Activated T-helper 1 cell treated with anti-CD3 and anti-CD28 coated beads, Interleukin-12 subunit alpha, Interleukin-12 subunit beta, Interleukin-2, Interleukin-4 antibody, amounts not matched to agents 30 ng/mL and 10 ng/mL and 1 ng/mL, durations not matched to agents 14 hours and 24 hours and 36 hours (primary cell): Measurements from ENCODE around the gene CEP112. TPM values are rescaled to one million over a fixed set of nuclear protein-coding genes. Genes with fewer than 3 reads are reported as not detected.
"Not testable (repeated sequence)": the region's sequence is repeated elsewhere in the genome, so short reads cannot be mapped to it uniquely, and the experiment has no call there.

ENCODE experiments used
- DNase-seq: peaks from one replicate; pipeline ENCODE4 v3.0.0; 2021; ENCODE audit warnings: low spot score
- H3K27ac Mint-ChIP-seq: one replicate; pipeline ENCODE4 v1.8.0; 2021; ENCODE audit warnings: mild to moderate bottlenecking, mixed read lengths
- H3K27me3 Mint-ChIP-seq: one replicate; pipeline ENCODE4 v1.8.0; 2022; ENCODE audit warnings: mild to moderate bottlenecking, moderate library complexity, mixed read lengths; ENCODE audit not compliant: insufficient read depth
- H3K36me3 Mint-ChIP-seq: one replicate; pipeline ENCODE4 v1.8.0; 2021; ENCODE audit warnings: low read depth, mixed read lengths
- H3K4me1 Mint-ChIP-seq: one replicate; pipeline ENCODE4 v1.8.0; 2021; ENCODE audit warnings: low read depth, mixed read lengths
- H3K4me3 Mint-ChIP-seq: one replicate; pipeline ENCODE4 v1.8.0; 2021; ENCODE audit warnings: mild to moderate bottlenecking, moderate library complexity, mixed read lengths
- H3K9me3 Mint-ChIP-seq: one replicate; pipeline ENCODE4 v1.8.0; 2021; ENCODE audit warnings: mixed read lengths
- intact Hi-C: fragments of 100-400 bp; cut with micrococcal nuclease; formaldehyde crosslinking; loops from one replicate; pipeline ENCODE4 v1.15.1; 2024
- total RNA-seq: library from RNA; stranded (reverse); gene quantifications from 2 replicates; pipeline ENCODE4 v1.2.3, GENCODE V29; 2022

The CEP112 gene
- total RNA-seq, 1 donor from 2014 or later = 1.7 TPM

GRCh38 chr17:66129759-66130158 is 62.2 kb downstream of the CEP112 start:
- Mint-ChIP-seq H3K9me3 (no peaks in the 10 kb centered on the region), H3K27ac (no peak overlapping the region), H3K4me3 (no peak overlapping the region), H3K36me3 (no peaks in the 10 kb centered on the region), H3K4me1 (no peaks in the 10 kb centered on the region), H3K27me3 (peaks cover 2% of the 10 kb centered on the region)
- DNase-seq = no peak
- intact Hi-C loops = no loop called here

- H3K9me3 Mint-ChIP-seq = no peaks in the 10 kb centered on the region
- H3K27me3 Mint-ChIP-seq = peaks cover 2% of the 10 kb centered on the region
- no peak for DNase-seq
- no peak overlapping the region for H3K27ac Mint-ChIP-seq
- H3K36me3 Mint-ChIP-seq = no peaks in the 10 kb centered on the region
- intact Hi-C loops = no loop called here
- H3K4me1 Mint-ChIP-seq = no peaks in the 10 kb centered on the region
- H3K4me3 Mint-ChIP-seq = no peak overlapping the region
These were observed 65.7 kb downstream of the CEP112 start for GRCh38 chr17:66126231-66126630.

- H3K27ac Mint-ChIP-seq = no peak overlapping the region
These were observed 68.8 kb downstream of the CEP112 start for GRCh38 chr17:66123163-66123562.

GRCh38 chr17:66115246-66115645 is 76.7 kb downstream of the CEP112 start:
- no peaks in the 10 kb centered on the region for H3K9me3 Mint-ChIP-seq
- no peak for DNase-seq
- no peak overlapping the region for H3K27ac Mint-ChIP-seq
- no peaks in the 10 kb centered on the region for H3K4me1 Mint-ChIP-seq
- intact Hi-C loops = no loop called here
- no peaks in the 10 kb centered on the region for H3K36me3 Mint-ChIP-seq
- no peak overlapping the region for H3K4me3 Mint-ChIP-seq
- H3K27me3 Mint-ChIP-seq = peaks cover 3% of the 10 kb centered on the region

More at GRCh38 chr17:66123163-66123562, 68.8 kb downstream of the CEP112 start:
- no peak for DNase-seq
- Mint-ChIP-seq H3K27me3 (no peaks in the 10 kb centered on the region), H3K4me1 (no peaks in the 10 kb centered on the region), H3K4me3 (no peak overlapping the region), H3K9me3 (no peaks in the 10 kb centered on the region), H3K36me3 (no peaks in the 10 kb centered on the region)
- intact Hi-C loops = no loop called here

- no peak for DNase-seq
- no peaks in the 10 kb centered on the region for H3K9me3 Mint-ChIP-seq
- H3K36me3 Mint-ChIP-seq = no peaks in the 10 kb centered on the region
- H3K4me1 Mint-ChIP-seq = no peaks in the 10 kb centered on the region
- H3K4me3 Mint-ChIP-seq = no peak overlapping the region
- peaks cover 3% of the 10 kb centered on the region for H3K27me3 Mint-ChIP-seq
- H3K27ac Mint-ChIP-seq = no peak overlapping the region
- intact Hi-C loops = no loop called here
These were observed 77.3 kb downstream of the CEP112 start for GRCh38 chr17:66114609-66115008.

GRCh38 chr17:66107731-66108130 is 84.2 kb downstream of the CEP112 start:
- no peaks in the 10 kb centered on the region for H3K4me1 Mint-ChIP-seq
- no peak overlapping the region for H3K27ac Mint-ChIP-seq
- H3K36me3 Mint-ChIP-seq = no peaks in the 10 kb centered on the region
- no peaks in the 10 kb centered on the region for H3K27me3 Mint-ChIP-seq
- no peak overlapping the region for H3K4me3 Mint-ChIP-seq
- no peaks in the 10 kb centered on the region for H3K9me3 Mint-ChIP-seq
- DNase-seq = no peak
- intact Hi-C loops = no loop called here

GRCh38 chr17:66098040-66098439 is 93.9 kb downstream of the CEP112 start:
- Mint-ChIP-seq H3K9me3 (no peaks in the 10 kb centered on the region), H3K4me3 (no peak overlapping the region), H3K27me3 (peaks cover 1% of the 10 kb centered on the region), H3K36me3 (no peaks in the 10 kb centered on the region), H3K4me1 (no peaks in the 10 kb centered on the region), H3K27ac (no peak overlapping the region)
- intact Hi-C loops = no loop called here
- DNase-seq = no peak

- Mint-ChIP-seq H3K27me3 (peaks cover 3% of the 10 kb centered on the region), H3K9me3 (no peaks in the 10 kb centered on the region), H3K4me3 (no peak overlapping the region), H3K36me3 (no peaks in the 10 kb centered on the region), H3K27ac (no peak overlapping the region), H3K4me1 (no peaks in the 10 kb centered on the region)
- no peak for DNase-seq
- intact Hi-C loops = no loop called here
These were observed 97.2 kb downstream of the CEP112 start for GRCh38 chr17:66094727-66095126.

GRCh38 chr17:66091445-66092080 is 100.4 kb downstream of the CEP112 start:
- peaks cover 4% of the 10 kb centered on the region for H3K27me3 Mint-ChIP-seq
- no peaks in the 10 kb centered on the region for H3K36me3 Mint-ChIP-seq
- H3K9me3 Mint-ChIP-seq = no peaks in the 10 kb centered on the region
- H3K4me3 Mint-ChIP-seq = no peak overlapping the region
- H3K4me1 Mint-ChIP-seq = no peaks in the 10 kb centered on the region
- DNase-seq = no peak
- no peak overlapping the region for H3K27ac Mint-ChIP-seq
- intact Hi-C loops = no loop called here

GRCh38 chr17:66089764-66090163 is 102.2 kb downstream of the CEP112 start:
- Mint-ChIP-seq H3K4me1 (no peaks in the 10 kb centered on the region), H3K9me3 (no peaks in the 10 kb centered on the region), H3K4me3 (no peak overlapping the region), H3K36me3 (no peaks in the 10 kb centered on the region), H3K27ac (no peak overlapping the region), H3K27me3 (peaks cover 4% of the 10 kb centered on the region)
- intact Hi-C loops = no loop called here
- DNase-seq = no peak

- Mint-ChIP-seq H3K4me1 (no peaks in the 10 kb centered on the region), H3K9me3 (no peaks in the 10 kb centered on the region), H3K27ac (no peak overlapping the region), H3K27me3 (peaks cover 3% of the 10 kb centered on the region), H3K4me3 (no peak overlapping the region), H3K36me3 (no peaks in the 10 kb centered on the region)
- intact Hi-C loops = no loop called here
- no peak for DNase-seq
These were observed 103.8 kb downstream of the CEP112 start for GRCh38 chr17:66088173-66088572.

GRCh38 chr17:66087073-66087472 is 104.9 kb downstream of the CEP112 start:
- DNase-seq = no peak
- H3K9me3 Mint-ChIP-seq = no peaks in the 10 kb centered on the region
- intact Hi-C loops = no loop called here
- no peaks in the 10 kb centered on the region for H3K4me1 Mint-ChIP-seq
- H3K27ac Mint-ChIP-seq = no peak overlapping the region
- H3K36me3 Mint-ChIP-seq = no peaks in the 10 kb centered on the region
- peaks cover 3% of the 10 kb centered on the region for H3K27me3 Mint-ChIP-seq
- no peak overlapping the region for H3K4me3 Mint-ChIP-seq

- intact Hi-C loops = no loop called here
- H3K36me3 Mint-ChIP-seq = no peaks in the 10 kb centered on the region
- H3K27ac Mint-ChIP-seq = no peak overlapping the region
These were observed 106.7 kb downstream of the CEP112 start for GRCh38 chr17:66085221-66085620.

GRCh38 chr17:66080670-66081069 is 111.3 kb downstream of the CEP112 start:
- H3K27ac Mint-ChIP-seq, H3K36me3 Mint-ChIP-seq, H3K27me3 Mint-ChIP-seq, intact Hi-C loops, DNase-seq, H3K4me3 Mint-ChIP-seq, H3K9me3 Mint-ChIP-seq: not testable (repeated sequence)
- H3K4me1 Mint-ChIP-seq = peaks cover 17% of the 10 kb centered on the region

More at GRCh38 chr17:66085221-66085620, 106.7 kb downstream of the CEP112 start:
- Mint-ChIP-seq H3K4me3 (no peak overlapping the region), H3K9me3 (no peaks in the 10 kb centered on the region), H3K27me3 (peaks cover 3% of the 10 kb centered on the region), H3K4me1 (no peaks in the 10 kb centered on the region)
- no peak for DNase-seq
